HCT116 (cell line): ENCODE results near the gene NEUROD6. TPM values are rescaled to one million over a fixed set of nuclear protein-coding genes. Genes with fewer than 3 reads are reported as not detected.

Experiments
- ATAC-seq: fragments of 200-7000 bp; cut with Tn5 transposase; 2 replicates; pipeline ENCODE4 v1.9.1; 2020; ENCODE audit warnings: mild to moderate bottlenecking, moderate library complexity
- BruUV-seq: library from RNA; stranded (reverse); fragments of 400-500 nt; replicated peaks from 2 replicates; lab custom pipeline; 2021; lab: Mats Ljungman, UMichigan
- CTCF ChIA-PET: fragments of 300-600 bp; sonication (Branson Sonifier 250); formaldehyde crosslinking; loops from one replicate; lab custom pipeline; 2021; ENCODE audit warnings: antibody characterized with exemption; lab: Charles Lee
- POLR2A ChIA-PET: fragments of 300-600, 350-600 bp; sonication (Branson Sonifier 250); formaldehyde crosslinking; loops from one replicate; lab custom pipeline; 2021; ENCODE audit warnings: antibody characterized with exemption; lab: Charles Lee
- RAD21 ChIA-PET, 2 experiments: fragments of 300-600 bp; sonication (Branson Sonifier 250); formaldehyde crosslinking; loops; one replicate each; lab custom pipeline; 2023; ENCODE audit warnings: low total read pairs in 2 of 2; ENCODE audit not compliant: uncharacterized antibody in 2 of 2, unreplicated experiment in 2 of 2, low non-redundant PET in 1 of 2; lab: Charles Lee
- DNase-seq: peaks from one replicate; pipeline ENCODE4 v3.0.0-alpha.2; 2010; ENCODE audit warnings: low read depth, low spot score
- H2AFZ ChIP-seq: fragments of 200-600 bp; shearing (Covaris generic), sonication (generic); 2 replicates; pipeline ENCODE4 v1.6.1; 2017; ENCODE audit warnings: low read depth, mixed run types, mixed read lengths, antibody characterized with exemption, low read length; ENCODE audit not compliant: poor library complexity, severe bottlenecking
- H3K27ac ChIP-seq: 2 replicates; pipeline ENCODE4 v1.5.1; 2012; ENCODE audit warnings: low read depth, low read length
- H3K27me3 ChIP-seq: fragments of 200-600 bp; sonication (generic); 2 replicates; pipeline ENCODE4 v1.6.1; 2016; ENCODE audit warnings: mixed run types, low read length, mixed read lengths; ENCODE audit not compliant: insufficient read depth
- H3K36me3 ChIP-seq, 2 experiments: fragments of 200-500 bp in 1 of 2; fragments of 200-600 bp in 1 of 2; sonication (Bioruptor generic) in 1 of 2; sonication (generic) in 1 of 2; 2 replicates each; pipeline versions ENCODE4 v1.5.1 to v1.6.1; 2014 to 2016; ENCODE audit warnings: low read length in 2 of 2, inconsistent platforms in 1 of 2, mixed read lengths in 1 of 2, mixed run types in 1 of 2; ENCODE audit not compliant: insufficient read depth in 2 of 2, control insufficient read depth in 1 of 2
- H3K4me1 ChIP-seq, 2 experiments: fragments of 200-600 bp in 1 of 2; sonication (generic) in 1 of 2; 2 replicates each; pipeline versions ENCODE4 v1.5.1 to v1.6.1; 2012 to 2017; ENCODE audit warnings: low read length in 2 of 2, inconsistent platforms in 1 of 2, mild to moderate bottlenecking in 1 of 2, mixed read lengths in 1 of 2, mixed run types in 1 of 2, moderate library complexity in 1 of 2; ENCODE audit not compliant: insufficient read depth in 2 of 2, control insufficient read depth in 1 of 2
- H3K4me2 ChIP-seq: fragments of 200-600 bp; sonication (generic); 2 replicates; pipeline ENCODE4 v1.6.1; 2017; ENCODE audit warnings: mixed run types, low read length, mixed read lengths
- H3K4me3 ChIP-seq, 2 experiments: fragments of 200-600 bp in 1 of 2; sonication (generic) in 1 of 2; replicated peaks in 1 of 2; 2 replicates each; pipeline ENCODE4 v1.5.1; 2011 to 2016; ENCODE audit warnings: low read length in 2 of 2, control low read depth in 1 of 2, low read depth in 1 of 2, mild to moderate bottlenecking in 1 of 2, mixed read lengths in 1 of 2, mixed run types in 1 of 2
- H3K79me2 ChIP-seq: fragments of 200-600 bp; sonication (generic); 2 replicates; pipeline ENCODE4 v1.6.1; 2017; ENCODE audit warnings: mild to moderate bottlenecking, mixed run types, low read length, moderate library complexity, mixed read lengths; ENCODE audit not compliant: insufficient read depth
- H3K9ac ChIP-seq: fragments of 200-600 bp; sonication (generic); 2 replicates; pipeline ENCODE4 v1.6.1; 2016; ENCODE audit warnings: low read length, mixed read lengths
- H3K9me2 ChIP-seq: fragments of 200-600 bp; sonication (generic), shearing (Covaris generic); 2 replicates; pipeline ENCODE4 v1.6.1; 2017; ENCODE audit warnings: mixed run types, mild to moderate bottlenecking, moderate library complexity; ENCODE audit not compliant: insufficient read depth
- H3K9me3 ChIP-seq, 2 experiments: fragments of 200-500 bp in 1 of 2; fragments of 200-600 bp in 1 of 2; sonication (Bioruptor generic) in 1 of 2; sonication (generic) in 1 of 2; 2 replicates each; pipeline ENCODE4 v1.6.1; 2014 to 2017; ENCODE audit warnings: low read length in 2 of 2, mixed read lengths in 2 of 2, inconsistent platforms in 1 of 2, low read depth in 1 of 2, mild to moderate bottlenecking in 1 of 2, mixed run types in 1 of 2, moderate library complexity in 1 of 2; ENCODE audit not compliant: control insufficient read depth in 1 of 2, insufficient read depth in 1 of 2
- H4K20me1 ChIP-seq: fragments of 200-600 bp; sonication (generic), shearing (Covaris generic); 2 replicates; pipeline ENCODE4 v1.6.1; 2017; ENCODE audit warnings: mixed run types, mild to moderate bottlenecking, moderate library complexity; ENCODE audit not compliant: insufficient read depth
- CEBPB ChIP-seq: IDR thresholded peaks from 2 replicates; pipeline ENCODE4 v1.6.1; 2012; ENCODE audit warnings: low read depth
- RAD21 ChIP-seq: IDR thresholded peaks from 2 replicates; pipeline ENCODE4 v1.6.1; 2012; ENCODE audit warnings: low read depth, mild to moderate bottlenecking
- SP1 ChIP-seq: IDR thresholded peaks from 2 replicates; pipeline ENCODE4 v1.6.1; 2012; ENCODE audit warnings: low read depth
- SRF ChIP-seq: IDR thresholded peaks from 2 replicates; pipeline ENCODE4 v1.6.1; 2012; ENCODE audit warnings: low read depth
- YY1 ChIP-seq: IDR thresholded peaks from 2 replicates; pipeline ENCODE4 v1.6.1; 2011; ENCODE audit warnings: low read length, low read depth, moderate library complexity, mild to moderate bottlenecking; ENCODE audit not compliant: insufficient replicate concordance; ENCODE audit errors: extremely low read depth
- intact Hi-C: fragments of 100-400 bp; cut with micrococcal nuclease; formaldehyde crosslinking; loops from 2 replicates; pipeline ENCODE4 v1.10.0; 2022
- total RNA-seq: library from RNA; stranded (reverse); gene quantifications from one replicate; pipeline ENCODE4 v1.2.1, GENCODE V29; 2021; ENCODE audit not compliant: unreplicated experiment
- TF ChIP-seq, protein P1 (sequence below): IDR thresholded peaks from 2 replicates; pipeline ENCODE4 v1.6.1; 2012; ENCODE audit warnings: low read depth
- TF ChIP-seq, protein P2 (sequence below): IDR thresholded peaks from 2 replicates; pipeline ENCODE4 v1.6.1; 2012
- TF ChIP-seq, protein P3 (sequence below), 3 experiments: fragments of 200-600 bp in 1 of 3; sonication (generic) in 1 of 3; IDR thresholded peaks in 2 of 3; conservative IDR thresholded peaks in 1 of 3; 2 replicates each; pipeline ENCODE4 v1.5.1; 2012 to 2017; ENCODE audit warnings: low read depth in 2 of 3, low read length in 2 of 3, antibody characterized with exemption in 1 of 3, borderline replicate concordance in 1 of 3, control low read depth in 1 of 3, mild to moderate bottlenecking in 1 of 3, mixed read lengths in 1 of 3, mixed run types in 1 of 3, moderate library complexity in 1 of 3; ENCODE audit not compliant: insufficient read depth in 1 of 3

NEUROD6 gene
- total RNA-seq, 1 experiment from 2014 or later, result not detected

DNA sequence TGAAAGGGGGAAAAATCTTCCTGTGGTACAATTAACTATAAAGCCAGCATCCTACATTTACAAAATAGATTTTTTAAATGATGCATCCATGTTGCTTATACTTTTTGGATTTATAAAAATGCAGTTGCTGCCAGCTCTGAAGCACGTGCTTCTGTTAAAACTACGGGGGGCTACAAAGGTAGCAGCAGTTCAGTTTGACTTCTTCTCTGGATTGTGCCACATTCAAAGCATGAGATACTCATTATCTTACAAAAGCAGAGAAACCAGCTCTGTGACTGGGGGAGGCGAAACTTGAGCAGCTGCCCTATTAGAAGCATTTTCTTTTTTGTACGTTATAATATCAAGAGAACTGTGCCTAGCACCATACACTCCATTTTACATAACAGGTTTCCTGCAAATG lies 31.1 kb downstream of the NEUROD6 start (continued):
- TF ChIP-seq SRF, result no peak
- no peak for TF ChIP-seq YY1

DNA sequence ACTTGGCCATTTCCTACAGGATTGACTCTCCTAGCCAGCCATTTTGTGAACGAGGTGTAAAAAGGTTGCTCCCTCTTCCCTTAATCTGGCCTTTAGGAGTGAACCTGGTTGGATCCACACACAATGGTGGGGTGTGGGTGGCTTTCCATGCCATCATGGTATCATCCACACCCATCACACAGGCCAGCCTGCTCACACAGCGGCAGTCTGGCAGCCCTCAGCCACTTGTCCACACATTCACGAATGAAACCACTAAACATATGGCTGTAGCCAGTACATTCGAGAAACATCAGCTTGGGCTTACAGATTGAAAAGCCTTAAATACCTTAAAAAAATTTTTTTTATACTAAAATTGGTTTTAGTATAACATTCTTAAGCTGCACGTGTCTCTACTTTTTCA lies 31.9 kb downstream of the NEUROD6 start:
- no peak overlapping the region for H3K27ac ChIP-seq
- no peaks in the 10 kb centered on the region for H4K20me1 ChIP-seq
- TF ChIP-seq RAD21 (no peak), SRF (no peak), SP1 (no peak), CEBPB (no peak)
- TF ChIP-seq, protein P1, sequence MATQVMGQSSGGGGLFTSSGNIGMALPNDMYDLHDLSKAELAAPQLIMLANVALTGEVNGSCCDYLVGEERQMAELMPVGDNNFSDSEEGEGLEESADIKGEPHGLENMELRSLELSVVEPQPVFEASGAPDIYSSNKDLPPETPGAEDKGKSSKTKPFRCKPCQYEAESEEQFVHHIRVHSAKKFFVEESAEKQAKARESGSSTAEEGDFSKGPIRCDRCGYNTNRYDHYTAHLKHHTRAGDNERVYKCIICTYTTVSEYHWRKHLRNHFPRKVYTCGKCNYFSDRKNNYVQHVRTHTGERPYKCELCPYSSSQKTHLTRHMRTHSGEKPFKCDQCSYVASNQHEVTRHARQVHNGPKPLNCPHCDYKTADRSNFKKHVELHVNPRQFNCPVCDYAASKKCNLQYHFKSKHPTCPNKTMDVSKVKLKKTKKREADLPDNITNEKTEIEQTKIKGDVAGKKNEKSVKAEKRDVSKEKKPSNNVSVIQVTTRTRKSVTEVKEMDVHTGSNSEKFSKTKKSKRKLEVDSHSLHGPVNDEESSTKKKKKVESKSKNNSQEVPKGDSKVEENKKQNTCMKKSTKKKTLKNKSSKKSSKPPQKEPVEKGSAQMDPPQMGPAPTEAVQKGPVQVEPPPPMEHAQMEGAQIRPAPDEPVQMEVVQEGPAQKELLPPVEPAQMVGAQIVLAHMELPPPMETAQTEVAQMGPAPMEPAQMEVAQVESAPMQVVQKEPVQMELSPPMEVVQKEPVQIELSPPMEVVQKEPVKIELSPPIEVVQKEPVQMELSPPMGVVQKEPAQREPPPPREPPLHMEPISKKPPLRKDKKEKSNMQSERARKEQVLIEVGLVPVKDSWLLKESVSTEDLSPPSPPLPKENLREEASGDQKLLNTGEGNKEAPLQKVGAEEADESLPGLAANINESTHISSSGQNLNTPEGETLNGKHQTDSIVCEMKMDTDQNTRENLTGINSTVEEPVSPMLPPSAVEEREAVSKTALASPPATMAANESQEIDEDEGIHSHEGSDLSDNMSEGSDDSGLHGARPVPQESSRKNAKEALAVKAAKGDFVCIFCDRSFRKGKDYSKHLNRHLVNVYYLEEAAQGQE, result no peak
- TF ChIP-seq, protein P2, sequence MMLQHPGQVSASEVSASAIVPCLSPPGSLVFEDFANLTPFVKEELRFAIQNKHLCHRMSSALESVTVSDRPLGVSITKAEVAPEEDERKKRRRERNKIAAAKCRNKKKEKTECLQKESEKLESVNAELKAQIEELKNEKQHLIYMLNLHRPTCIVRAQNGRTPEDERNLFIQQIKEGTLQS, result no peak
- TF ChIP-seq, protein P3, sequence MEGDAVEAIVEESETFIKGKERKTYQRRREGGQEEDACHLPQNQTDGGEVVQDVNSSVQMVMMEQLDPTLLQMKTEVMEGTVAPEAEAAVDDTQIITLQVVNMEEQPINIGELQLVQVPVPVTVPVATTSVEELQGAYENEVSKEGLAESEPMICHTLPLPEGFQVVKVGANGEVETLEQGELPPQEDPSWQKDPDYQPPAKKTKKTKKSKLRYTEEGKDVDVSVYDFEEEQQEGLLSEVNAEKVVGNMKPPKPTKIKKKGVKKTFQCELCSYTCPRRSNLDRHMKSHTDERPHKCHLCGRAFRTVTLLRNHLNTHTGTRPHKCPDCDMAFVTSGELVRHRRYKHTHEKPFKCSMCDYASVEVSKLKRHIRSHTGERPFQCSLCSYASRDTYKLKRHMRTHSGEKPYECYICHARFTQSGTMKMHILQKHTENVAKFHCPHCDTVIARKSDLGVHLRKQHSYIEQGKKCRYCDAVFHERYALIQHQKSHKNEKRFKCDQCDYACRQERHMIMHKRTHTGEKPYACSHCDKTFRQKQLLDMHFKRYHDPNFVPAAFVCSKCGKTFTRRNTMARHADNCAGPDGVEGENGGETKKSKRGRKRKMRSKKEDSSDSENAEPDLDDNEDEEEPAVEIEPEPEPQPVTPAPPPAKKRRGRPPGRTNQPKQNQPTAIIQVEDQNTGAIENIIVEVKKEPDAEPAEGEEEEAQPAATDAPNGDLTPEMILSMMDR (IDR thresholded peaks at IDR 0.05 in 2 of 3, conservative IDR thresholded peaks at IDR 0.05 in 1 of 3; ENCODE audit: borderline replicate concordance in 1 of 3, insufficient read depth in 1 of 3, low read depth in 2 of 3, low read length in 2 of 3), result no peak
- ChIA-PET POLR2A (no interaction called here), RAD21 (no interaction called here), CTCF (no interaction called here)
- no peaks in the 10 kb centered on the region for H3K9me3 ChIP-seq
- no peak overlapping the region for H2AFZ ChIP-seq
- peaks cover 72% of the 10 kb centered on the region for H3K27me3 ChIP-seq
- no peak for DNase-seq
- no peak overlapping the region for H3K4me2 ChIP-seq
- BruUV-seq, result no TSS peak
- no peaks in the 10 kb centered on the region for H3K79me2 ChIP-seq
- no peaks in the 10 kb centered on the region for H3K36me3 ChIP-seq
- no peak overlapping the region for H3K4me3 ChIP-seq
- no peaks in the 10 kb centered on the region for H3K9me2 ChIP-seq
- intact Hi-C loops, result no loop called here
- no peaks in the 10 kb centered on the region for H3K4me1 ChIP-seq
- ATAC-seq, result no peak
- no peak overlapping the region for H3K9ac ChIP-seq
